ENCODE data around the gene CACNA2D3. TPM values are rescaled to one million over a fixed set of nuclear protein-coding genes. Genes with fewer than 3 reads are reported as not detected.

CACNA2D3 gene
- polyA plus RNA-seq, 2 of the 4 experiments (the other 2 are of a cell fraction): 0.04 to 0.05 TPM

DNA sequence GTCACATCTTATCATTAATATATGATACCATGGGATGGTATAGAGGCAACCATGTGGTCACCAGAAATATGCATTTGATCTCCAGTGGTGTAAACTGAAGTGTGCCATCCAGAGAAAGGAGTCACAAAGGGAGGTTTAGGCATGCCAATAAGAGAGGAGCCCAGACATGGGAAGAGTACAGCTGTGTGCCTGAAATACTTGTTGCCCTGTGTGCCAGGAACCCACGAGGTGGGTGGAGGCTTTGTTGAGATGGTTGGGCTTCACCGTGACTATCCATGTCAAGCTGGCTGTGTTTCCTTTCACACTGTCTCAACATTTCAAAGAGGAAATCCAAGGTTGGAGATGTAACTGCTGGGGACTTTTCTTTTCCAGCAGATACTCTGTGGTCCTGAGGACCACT lies 43.5 kb downstream of the CACNA2D3 start:
- Histone ChIP-seq H3K27ac (no peak overlapping the region), H3K4me1 (no peaks in the 10 kb centered on the region), H3K4me2 (no peak overlapping the region), H3K4me3 (no peak overlapping the region), H3K9me3 (no peaks in the 10 kb centered on the region)
- FAIRE-seq (no peak), DNase-seq (ENCODE audit: low read depth in 1 of 2, low spot score in 1 of 2) (no peak), ATAC-seq (no peak)
- ChIA-PET CTCF (interaction anchor here (1.1 kb wide), 1 partner anchor 11 kb away, joined by 3 read pairs; no protein-coding TSS in a partner anchor), POLR2A (no interaction called here)
- WGBS (ENCODE audit: missing lambda C conversion rate): 0% methylated on average over 2 of the region's 2 CpGs
- TF ChIP-seq ZC3H11A (IDR thresholded peaks at IDR 0.05): no peak
- TF ChIP-seq ZFP36 (IDR thresholded peaks at IDR 0.05; ENCODE audit: borderline replicate concordance, partially characterized antibody): no peak
- no peak for TF ChIP-seq GATA3 (IDR thresholded peaks at IDR 0.05; ENCODE audit: borderline replicate concordance)
- TF ChIP-seq KDM1A (IDR thresholded peaks at IDR 0.05; ENCODE audit: low read depth): no peak
- TF ChIP-seq, protein P1, sequence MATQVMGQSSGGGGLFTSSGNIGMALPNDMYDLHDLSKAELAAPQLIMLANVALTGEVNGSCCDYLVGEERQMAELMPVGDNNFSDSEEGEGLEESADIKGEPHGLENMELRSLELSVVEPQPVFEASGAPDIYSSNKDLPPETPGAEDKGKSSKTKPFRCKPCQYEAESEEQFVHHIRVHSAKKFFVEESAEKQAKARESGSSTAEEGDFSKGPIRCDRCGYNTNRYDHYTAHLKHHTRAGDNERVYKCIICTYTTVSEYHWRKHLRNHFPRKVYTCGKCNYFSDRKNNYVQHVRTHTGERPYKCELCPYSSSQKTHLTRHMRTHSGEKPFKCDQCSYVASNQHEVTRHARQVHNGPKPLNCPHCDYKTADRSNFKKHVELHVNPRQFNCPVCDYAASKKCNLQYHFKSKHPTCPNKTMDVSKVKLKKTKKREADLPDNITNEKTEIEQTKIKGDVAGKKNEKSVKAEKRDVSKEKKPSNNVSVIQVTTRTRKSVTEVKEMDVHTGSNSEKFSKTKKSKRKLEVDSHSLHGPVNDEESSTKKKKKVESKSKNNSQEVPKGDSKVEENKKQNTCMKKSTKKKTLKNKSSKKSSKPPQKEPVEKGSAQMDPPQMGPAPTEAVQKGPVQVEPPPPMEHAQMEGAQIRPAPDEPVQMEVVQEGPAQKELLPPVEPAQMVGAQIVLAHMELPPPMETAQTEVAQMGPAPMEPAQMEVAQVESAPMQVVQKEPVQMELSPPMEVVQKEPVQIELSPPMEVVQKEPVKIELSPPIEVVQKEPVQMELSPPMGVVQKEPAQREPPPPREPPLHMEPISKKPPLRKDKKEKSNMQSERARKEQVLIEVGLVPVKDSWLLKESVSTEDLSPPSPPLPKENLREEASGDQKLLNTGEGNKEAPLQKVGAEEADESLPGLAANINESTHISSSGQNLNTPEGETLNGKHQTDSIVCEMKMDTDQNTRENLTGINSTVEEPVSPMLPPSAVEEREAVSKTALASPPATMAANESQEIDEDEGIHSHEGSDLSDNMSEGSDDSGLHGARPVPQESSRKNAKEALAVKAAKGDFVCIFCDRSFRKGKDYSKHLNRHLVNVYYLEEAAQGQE (IDR thresholded peaks at IDR 0.05): no peak
- TF ChIP-seq HDAC2 (IDR thresholded peaks at IDR 0.05): no peak
- no peak for TF ChIP-seq JUNB (IDR thresholded peaks at IDR 0.05)
- TF ChIP-seq MAFK (IDR thresholded peaks at IDR 0.05; ENCODE audit: partially characterized antibody): no peak
- no peak for TF ChIP-seq CBX8 (IDR thresholded peaks at IDR 0.05)

DNA sequence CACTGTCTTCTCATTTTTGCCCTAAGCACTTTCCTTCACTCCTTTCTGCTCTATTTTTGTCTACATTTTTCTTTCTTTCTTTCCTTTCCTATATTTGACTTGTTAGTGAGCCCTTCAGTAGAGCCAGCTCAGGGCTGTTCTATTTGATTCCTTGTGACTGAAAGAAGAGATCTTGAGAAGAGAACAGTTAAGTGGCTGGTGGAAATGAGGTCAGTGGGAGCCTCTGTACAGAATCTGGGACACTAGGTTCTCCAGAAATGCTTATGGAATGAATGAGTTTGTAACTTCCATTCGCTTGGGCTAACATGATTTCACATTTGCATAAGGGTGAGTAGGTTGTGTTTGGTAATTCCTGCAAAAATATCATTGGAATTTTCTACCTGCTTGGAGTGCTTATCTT lies 45.6 kb downstream of the CACNA2D3 start:
- Histone ChIP-seq H3K4me3 (no peak overlapping the region), H3K9me3 (no peaks in the 10 kb centered on the region), H3K4me2 (no peak overlapping the region), H3K27ac (no peak overlapping the region), H3K4me1 (no peaks in the 10 kb centered on the region)
- no peak for DNase-seq (ENCODE audit: low read depth in 1 of 2, low spot score in 1 of 2)
- FAIRE-seq: no peak
- ATAC-seq: no peak
- ChIA-PET POLR2A (no interaction called here), CTCF (no interaction called here)
- TF ChIP-seq, protein P2, sequence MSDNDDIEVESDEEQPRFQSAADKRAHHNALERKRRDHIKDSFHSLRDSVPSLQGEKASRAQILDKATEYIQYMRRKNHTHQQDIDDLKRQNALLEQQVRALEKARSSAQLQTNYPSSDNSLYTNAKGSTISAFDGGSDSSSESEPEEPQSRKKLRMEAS (IDR thresholded peaks at IDR 0.05): no peak
- TF ChIP-seq CHD4 (IDR thresholded peaks at IDR 0.05; ENCODE audit: borderline replicate concordance) (no peak), RARB (CRISPR knock-in tag; IDR thresholded peaks at IDR 0.05) (no peak), NFE2L2 (conservative IDR thresholded peaks at IDR 0.05; ENCODE audit: low read length) (no peak), RAD21 (conservative IDR thresholded peaks at IDR 0.05 in 1 of 2, IDR thresholded peaks at IDR 0.05 in 1 of 2) (no peak), RCOR1 (IDR thresholded peaks at IDR 0.05; ENCODE audit: low read depth, low read length) (no peak), PHF8 (IDR thresholded peaks at IDR 0.05; ENCODE audit: borderline replicate concordance, low read depth) (no peak)
- 0% methylated on average over 1 of the region's 1 CpG for WGBS (ENCODE audit: missing lambda C conversion rate)

DNA sequence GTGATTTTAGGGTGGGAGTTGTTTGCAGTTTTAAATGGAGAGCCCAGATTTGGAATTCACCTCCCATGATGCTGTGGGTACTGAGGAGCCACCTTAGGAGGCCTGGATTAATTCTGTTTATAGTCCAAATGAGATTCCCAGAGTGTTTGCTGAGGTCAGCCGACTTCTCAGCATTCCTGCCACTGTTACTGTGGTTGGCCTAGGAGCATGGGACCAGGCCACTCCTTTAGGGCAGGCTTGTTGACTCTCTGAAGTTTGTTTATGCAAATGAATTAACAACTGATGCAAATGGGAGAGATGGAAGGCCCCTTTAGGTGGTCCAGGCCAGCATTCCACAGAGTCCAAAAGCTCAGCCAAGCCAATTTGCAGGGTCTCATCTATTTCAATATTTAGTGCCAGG lies 46.1 kb downstream of the CACNA2D3 start:
- POLR2A ChIA-PET: no interaction called here
- no peak overlapping the region for H3K27ac ChIP-seq
- TF ChIP-seq RARB (CRISPR knock-in tag; IDR thresholded peaks at IDR 0.05): no peak
- TF ChIP-seq KDM1A (IDR thresholded peaks at IDR 0.05; ENCODE audit: low read depth): no peak
- no peak for TF ChIP-seq RNF2 (IDR thresholded peaks at IDR 0.05; ENCODE audit: borderline replicate concordance, low read depth)
- no peak for TF ChIP-seq POLR2AphosphoS2 (conservative IDR thresholded peaks at IDR 0.05; ENCODE audit: low read length)
- no peak for TF ChIP-seq HEYL (CRISPR knock-in tag; IDR thresholded peaks at IDR 0.05)
- TF ChIP-seq HDAC2 (IDR thresholded peaks at IDR 0.05): no peak
- TF ChIP-seq MAFK (IDR thresholded peaks at IDR 0.05; ENCODE audit: partially characterized antibody): no peak
- TF ChIP-seq, protein P3, sequence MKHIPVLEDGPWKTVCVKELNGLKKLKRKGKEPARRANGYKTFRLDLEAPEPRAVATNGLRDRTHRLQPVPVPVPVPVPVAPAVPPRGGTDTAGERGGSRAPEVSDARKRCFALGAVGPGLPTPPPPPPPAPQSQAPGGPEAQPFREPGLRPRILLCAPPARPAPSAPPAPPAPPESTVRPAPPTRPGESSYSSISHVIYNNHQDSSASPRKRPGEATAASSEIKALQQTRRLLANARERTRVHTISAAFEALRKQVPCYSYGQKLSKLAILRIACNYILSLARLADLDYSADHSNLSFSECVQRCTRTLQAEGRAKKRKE (CRISPR knock-in tag; IDR thresholded peaks at IDR 0.05; ENCODE audit: low read depth): no peak
- no peak for TF ChIP-seq ZSCAN20 (CRISPR knock-in tag; IDR thresholded peaks at IDR 0.05)
- no peak for TF ChIP-seq EHMT2 (IDR thresholded peaks at IDR 0.05; ENCODE audit: low read depth)
- TF ChIP-seq FOSB (CRISPR knock-in tag; IDR thresholded peaks at IDR 0.05): no peak
- TF ChIP-seq NFE2L2 (conservative IDR thresholded peaks at IDR 0.05; ENCODE audit: low read length): no peak
- TF ChIP-seq, protein P4, sequence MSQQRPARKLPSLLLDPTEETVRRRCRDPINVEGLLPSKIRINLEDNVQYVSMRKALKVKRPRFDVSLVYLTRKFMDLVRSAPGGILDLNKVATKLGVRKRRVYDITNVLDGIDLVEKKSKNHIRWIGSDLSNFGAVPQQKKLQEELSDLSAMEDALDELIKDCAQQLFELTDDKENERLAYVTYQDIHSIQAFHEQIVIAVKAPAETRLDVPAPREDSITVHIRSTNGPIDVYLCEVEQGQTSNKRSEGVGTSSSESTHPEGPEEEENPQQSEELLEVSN (IDR thresholded peaks at IDR 0.05; ENCODE audit: borderline replicate concordance, low read depth): no peak
- TF ChIP-seq ZFP36 (IDR thresholded peaks at IDR 0.05; ENCODE audit: borderline replicate concordance, partially characterized antibody): no peak
- no peak for TF ChIP-seq SMC3 (IDR thresholded peaks at IDR 0.05)
- TF ChIP-seq JUN (IDR thresholded peaks at IDR 0.05): no peak
- TF ChIP-seq, protein P5, sequence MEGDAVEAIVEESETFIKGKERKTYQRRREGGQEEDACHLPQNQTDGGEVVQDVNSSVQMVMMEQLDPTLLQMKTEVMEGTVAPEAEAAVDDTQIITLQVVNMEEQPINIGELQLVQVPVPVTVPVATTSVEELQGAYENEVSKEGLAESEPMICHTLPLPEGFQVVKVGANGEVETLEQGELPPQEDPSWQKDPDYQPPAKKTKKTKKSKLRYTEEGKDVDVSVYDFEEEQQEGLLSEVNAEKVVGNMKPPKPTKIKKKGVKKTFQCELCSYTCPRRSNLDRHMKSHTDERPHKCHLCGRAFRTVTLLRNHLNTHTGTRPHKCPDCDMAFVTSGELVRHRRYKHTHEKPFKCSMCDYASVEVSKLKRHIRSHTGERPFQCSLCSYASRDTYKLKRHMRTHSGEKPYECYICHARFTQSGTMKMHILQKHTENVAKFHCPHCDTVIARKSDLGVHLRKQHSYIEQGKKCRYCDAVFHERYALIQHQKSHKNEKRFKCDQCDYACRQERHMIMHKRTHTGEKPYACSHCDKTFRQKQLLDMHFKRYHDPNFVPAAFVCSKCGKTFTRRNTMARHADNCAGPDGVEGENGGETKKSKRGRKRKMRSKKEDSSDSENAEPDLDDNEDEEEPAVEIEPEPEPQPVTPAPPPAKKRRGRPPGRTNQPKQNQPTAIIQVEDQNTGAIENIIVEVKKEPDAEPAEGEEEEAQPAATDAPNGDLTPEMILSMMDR (IDR thresholded peaks at IDR 0.05): no peak
- TF ChIP-seq GATA3 (IDR thresholded peaks at IDR 0.05; ENCODE audit: borderline replicate concordance): no peak
- no peaks in the 10 kb centered on the region for H3K9me3 ChIP-seq
- FAIRE-seq (no peak), DNase-seq (ENCODE audit: low read depth in 1 of 2, low spot score in 1 of 2) (no peak), ATAC-seq (no peak)
- H3K4me3 ChIP-seq: no peak overlapping the region
- CTCF ChIA-PET: no interaction called here
- no peaks in the 10 kb centered on the region for H3K4me1 ChIP-seq
- 0% methylated on average over 1 of the region's 1 CpG for WGBS (ENCODE audit: missing lambda C conversion rate)
- H3K4me2 ChIP-seq: no peak overlapping the region

Measured in A549 (cell line).